ENCODE results near the gene LCN15.

DNA sequence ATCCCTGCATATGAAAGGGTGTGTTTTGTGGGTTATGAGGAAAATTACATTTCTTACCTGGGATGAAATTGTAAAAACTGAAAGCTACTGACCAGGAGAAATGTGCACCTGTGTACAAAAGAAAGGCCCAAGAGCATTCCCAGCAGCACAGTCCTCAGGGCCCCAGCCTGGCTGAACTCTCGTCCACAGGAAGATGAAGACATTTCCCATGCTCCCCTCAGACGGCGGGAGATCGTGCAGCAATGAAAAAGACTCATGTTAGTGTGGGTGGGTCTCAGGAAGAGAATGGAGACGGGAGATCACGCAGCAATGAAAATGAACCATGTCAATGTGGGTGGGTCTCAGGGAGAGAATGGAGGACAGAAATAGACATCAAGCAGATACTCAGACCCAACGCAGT lies 12.6 kb upstream of the LCN15 start:
- TF ChIP-seq, protein P1, sequence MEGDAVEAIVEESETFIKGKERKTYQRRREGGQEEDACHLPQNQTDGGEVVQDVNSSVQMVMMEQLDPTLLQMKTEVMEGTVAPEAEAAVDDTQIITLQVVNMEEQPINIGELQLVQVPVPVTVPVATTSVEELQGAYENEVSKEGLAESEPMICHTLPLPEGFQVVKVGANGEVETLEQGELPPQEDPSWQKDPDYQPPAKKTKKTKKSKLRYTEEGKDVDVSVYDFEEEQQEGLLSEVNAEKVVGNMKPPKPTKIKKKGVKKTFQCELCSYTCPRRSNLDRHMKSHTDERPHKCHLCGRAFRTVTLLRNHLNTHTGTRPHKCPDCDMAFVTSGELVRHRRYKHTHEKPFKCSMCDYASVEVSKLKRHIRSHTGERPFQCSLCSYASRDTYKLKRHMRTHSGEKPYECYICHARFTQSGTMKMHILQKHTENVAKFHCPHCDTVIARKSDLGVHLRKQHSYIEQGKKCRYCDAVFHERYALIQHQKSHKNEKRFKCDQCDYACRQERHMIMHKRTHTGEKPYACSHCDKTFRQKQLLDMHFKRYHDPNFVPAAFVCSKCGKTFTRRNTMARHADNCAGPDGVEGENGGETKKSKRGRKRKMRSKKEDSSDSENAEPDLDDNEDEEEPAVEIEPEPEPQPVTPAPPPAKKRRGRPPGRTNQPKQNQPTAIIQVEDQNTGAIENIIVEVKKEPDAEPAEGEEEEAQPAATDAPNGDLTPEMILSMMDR (IDR thresholded peaks at IDR 0.05): no peak
- TF ChIP-seq POLR2A (IDR thresholded peaks at IDR 0.05): no peak

All from heart left ventricle (tissue), 13 donors.